ENCODE data around the gene S1PR2. TPM values are rescaled to one million over a fixed set of nuclear protein-coding genes. Genes with fewer than 3 reads are reported as not detected.
A peak's percentile ranks its signal among the peaks of the same experiment; 100 is the strongest.
"Not testable (repeated sequence)": the region's sequence is repeated elsewhere in the genome, so short reads cannot be mapped to it uniquely, and the experiment has no call there.

The S1PR2 gene
- total RNA-seq, 1 experiment from 2014 or later, result 3.0 TPM

- DNase-seq (ENCODE audit: low spot score), result no peak
Observed at GRCh38 chr19:10224337-10224736, 6.8 kb downstream of the S1PR2 start.

GRCh38 chr19:10223488-10224213 is 7.5 kb downstream of the S1PR2 start:
- DNase-seq (ENCODE audit: low spot score), result no peak

GRCh38 chr19:10222201-10222890 is 8.8 kb downstream of the S1PR2 start:
- DNase-seq (ENCODE audit: low spot score), result no peak

- DNase-seq (ENCODE audit: low spot score), result no peak
Observed at GRCh38 chr19:10220695-10221094, 10.4 kb downstream of the S1PR2 start.

GRCh38 chr19:10219678-10220077 is 11.5 kb downstream of the S1PR2 start:
- DNase-seq (ENCODE audit: low spot score), result no peak

- no peak for DNase-seq (ENCODE audit: low spot score)
Observed at GRCh38 chr19:10217085-10217484, 14.0 kb downstream of the S1PR2 start.

GRCh38 chr19:10214784-10215183 is 16.3 kb downstream of the S1PR2 start:
- DNase-seq (ENCODE audit: low spot score), result no peak

GRCh38 chr19:10211691-10212090 is 19.4 kb downstream of the S1PR2 start:
- DNase-seq (ENCODE audit: low spot score), result no peak

GRCh38 chr19:10211061-10211460 is 20.1 kb downstream of the S1PR2 start:
- DNase-seq (ENCODE audit: low spot score), result no peak

GRCh38 chr19:10209315-10209714 is 21.8 kb downstream of the S1PR2 start:
- no peak for DNase-seq (ENCODE audit: low spot score)

- no peak for DNase-seq (ENCODE audit: low spot score)
Observed at GRCh38 chr19:10207026-10207425, 24.1 kb downstream of the S1PR2 start.

GRCh38 chr19:10206226-10206885 is 24.8 kb downstream of the S1PR2 start:
- DNase-seq (ENCODE audit: low spot score), result no peak

- no peak for DNase-seq (ENCODE audit: low spot score)
Observed at GRCh38 chr19:10205636-10206035, 25.5 kb downstream of the S1PR2 start.

GRCh38 chr19:10203686-10204085 is 27.4 kb downstream of the S1PR2 start:
- no peak for DNase-seq (ENCODE audit: low spot score)

- DNase-seq (ENCODE audit: low spot score), result no peak
Observed at GRCh38 chr19:10201176-10201575, 30.0 kb downstream of the S1PR2 start.

- not testable (repeated sequence) for DNase-seq (ENCODE audit: low spot score)
Observed at GRCh38 chr19:10200101-10200500, 31.0 kb downstream of the S1PR2 start.

- DNase-seq (ENCODE audit: low spot score), result not testable (repeated sequence)
Observed at GRCh38 chr19:10198889-10199644, 32.1 kb downstream of the S1PR2 start.

GRCh38 chr19:10195199-10195519 is 36.0 kb downstream of the S1PR2 start:
- no peak for DNase-seq (ENCODE audit: low spot score)

GRCh38 chr19:10194500-10195198 is 36.5 kb downstream of the S1PR2 start, which contains the start of gene DNMT1:
Gene DNMT1 (minus strand): TSS chr19:10194953. CDS start chr19:10194899, 54 bp downstream.
- DNase-seq (ENCODE audit: low spot score), result peak; percentile 96

- DNase-seq (ENCODE audit: low spot score), result no peak
Observed at GRCh38 chr19:10193790-10194499, 37.2 kb downstream of the S1PR2 start.

GRCh38 chr19:10192922-10193321 is 38.2 kb downstream of the S1PR2 start:
- no peak for DNase-seq (ENCODE audit: low spot score)

All from H4 (cell line).